Measurements from ENCODE around the gene SCARF2.

DNA sequence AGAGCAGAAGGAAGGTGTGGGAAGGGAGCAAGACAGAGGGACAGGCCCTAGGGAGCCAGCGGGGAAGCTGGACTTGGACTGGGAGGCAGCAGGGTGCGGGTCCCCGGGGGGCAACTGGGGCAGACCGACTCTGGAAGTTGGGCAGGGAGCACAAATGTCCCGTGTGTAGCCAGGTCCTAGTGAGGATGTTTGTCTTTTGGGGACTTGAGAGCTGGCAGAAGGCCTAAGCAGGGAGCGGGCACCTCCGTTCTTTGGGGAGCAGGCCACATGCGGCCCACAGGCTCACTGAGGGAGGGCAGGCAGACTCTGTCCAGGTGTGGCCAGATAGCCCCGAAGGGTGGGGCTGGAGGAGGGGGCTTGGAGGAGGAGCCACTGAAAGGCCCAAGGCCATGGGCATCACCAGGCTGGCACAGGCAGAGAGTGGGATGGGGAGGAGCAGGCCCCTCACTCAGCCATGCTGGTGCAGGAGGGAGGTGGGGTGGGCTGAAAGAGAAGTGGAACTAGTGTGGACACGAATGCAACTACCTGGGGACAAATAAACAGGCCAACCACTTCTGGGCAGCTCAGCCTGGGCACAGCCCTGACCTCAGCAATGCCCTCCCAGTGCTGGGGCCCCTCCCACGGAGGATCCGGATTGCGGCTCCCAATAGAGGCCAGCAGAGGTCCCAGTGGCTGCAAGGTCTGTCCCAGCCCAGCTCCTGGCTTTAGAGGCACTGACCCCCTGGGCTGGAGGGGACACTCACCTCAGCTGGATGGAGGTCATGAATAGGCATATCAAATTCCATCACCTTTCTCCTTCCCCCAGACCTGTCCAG is 1.3 kb upstream of the SCARF2 start:
- TF ChIP-seq CTCF (IDR thresholded peaks at IDR 0.05; ENCODE audit: low read length) (no peak), EZH2 (IDR thresholded peaks at IDR 0.05; ENCODE audit: borderline replicate concordance, low read length) (no peak)
